Loucy (cell line): ENCODE results near the gene MACROD1.

Experiments
- CTCF ChIP-seq: fragments of 200-600 bp; sonication (generic); conservative IDR thresholded peaks from 2 replicates; pipeline ENCODE4 v1.5.1; 2014; ENCODE audit warnings: mild to moderate bottlenecking, antibody characterized with exemption, low read length
- EZH2phosphoT487 ChIP-seq: fragments of 200-600 bp; IDR thresholded peaks from 2 replicates; pipeline ENCODE4 v1.6.1; 2018; ENCODE audit warnings: antibody characterized with exemption, mild to moderate bottlenecking, moderate library complexity, borderline replicate concordance

- TF ChIP-seq CTCF = no peak
- no peak for TF ChIP-seq EZH2phosphoT487
Observed at GRCh38 chr11:64140082-64140481, 25.8 kb downstream of the MACROD1 start.
